Camera-type eye (tissue), 1 donor: ENCODE data around the gene SLC28A1. TPM values are rescaled to one million over a fixed set of nuclear protein-coding genes. Genes with fewer than 3 reads are reported as not detected.

ENCODE experiments used
- total RNA-seq: library from RNA; depleted of rRNA; stranded (reverse); fragments of >200 nt; gene quantifications from one replicate; pipeline ENCODE4 v1.2.3, GENCODE V29; 2014

The SLC28A1 gene, protein sequence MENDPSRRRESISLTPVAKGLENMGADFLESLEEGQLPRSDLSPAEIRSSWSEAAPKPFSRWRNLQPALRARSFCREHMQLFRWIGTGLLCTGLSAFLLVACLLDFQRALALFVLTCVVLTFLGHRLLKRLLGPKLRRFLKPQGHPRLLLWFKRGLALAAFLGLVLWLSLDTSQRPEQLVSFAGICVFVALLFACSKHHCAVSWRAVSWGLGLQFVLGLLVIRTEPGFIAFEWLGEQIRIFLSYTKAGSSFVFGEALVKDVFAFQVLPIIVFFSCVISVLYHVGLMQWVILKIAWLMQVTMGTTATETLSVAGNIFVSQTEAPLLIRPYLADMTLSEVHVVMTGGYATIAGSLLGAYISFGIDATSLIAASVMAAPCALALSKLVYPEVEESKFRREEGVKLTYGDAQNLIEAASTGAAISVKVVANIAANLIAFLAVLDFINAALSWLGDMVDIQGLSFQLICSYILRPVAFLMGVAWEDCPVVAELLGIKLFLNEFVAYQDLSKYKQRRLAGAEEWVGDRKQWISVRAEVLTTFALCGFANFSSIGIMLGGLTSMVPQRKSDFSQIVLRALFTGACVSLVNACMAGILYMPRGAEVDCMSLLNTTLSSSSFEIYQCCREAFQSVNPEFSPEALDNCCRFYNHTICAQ
- 0.16 TPM for total RNA-seq

DNA sequence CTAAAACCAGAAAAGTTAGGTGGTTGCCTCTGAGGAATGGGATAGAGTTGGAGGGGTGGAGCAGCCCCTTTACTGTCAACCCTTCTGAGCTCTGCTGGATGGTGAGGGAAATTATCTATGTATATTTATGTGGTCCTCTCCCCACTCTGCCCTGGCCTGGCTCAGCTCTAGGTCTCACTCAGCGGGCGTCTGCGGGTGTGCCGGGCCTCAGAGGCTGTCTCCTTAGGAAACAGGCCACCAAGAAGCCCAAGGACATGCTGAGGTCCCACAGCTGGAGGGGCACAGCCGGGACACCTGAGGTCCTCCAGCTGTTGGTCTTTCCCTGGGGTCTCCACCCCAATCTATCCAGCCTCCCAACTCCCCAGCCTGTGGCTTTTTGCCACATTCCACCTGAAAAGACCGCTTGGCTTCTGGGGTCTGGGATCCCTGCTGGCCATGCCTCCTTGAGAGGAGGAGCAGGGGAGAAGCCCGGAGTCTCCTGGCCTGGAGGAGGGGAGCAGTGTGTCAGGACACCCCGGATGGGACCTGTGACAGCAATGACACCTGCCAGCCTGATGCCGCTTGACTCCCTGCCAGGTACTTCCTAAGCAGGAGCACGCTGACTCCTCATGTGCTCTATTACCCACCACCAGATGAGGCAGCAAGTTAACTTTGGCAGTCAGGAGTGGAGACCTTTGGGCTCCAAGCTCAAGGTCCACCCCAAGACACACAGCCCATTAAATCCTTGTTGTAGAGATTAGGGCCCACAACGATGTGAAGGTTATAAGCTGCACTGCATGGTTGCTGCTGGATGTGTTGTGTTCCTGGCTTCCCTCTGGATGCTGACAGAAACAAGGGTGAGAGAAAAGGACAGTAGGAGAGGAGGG is at the start of gene SLC28A1:
Gene SLC28A1, plus strand, starts transcription at position 747 of the 866 bp plus-strand sequence. CDS start 3,099 bp downstream, outside the sequence.

DNA sequence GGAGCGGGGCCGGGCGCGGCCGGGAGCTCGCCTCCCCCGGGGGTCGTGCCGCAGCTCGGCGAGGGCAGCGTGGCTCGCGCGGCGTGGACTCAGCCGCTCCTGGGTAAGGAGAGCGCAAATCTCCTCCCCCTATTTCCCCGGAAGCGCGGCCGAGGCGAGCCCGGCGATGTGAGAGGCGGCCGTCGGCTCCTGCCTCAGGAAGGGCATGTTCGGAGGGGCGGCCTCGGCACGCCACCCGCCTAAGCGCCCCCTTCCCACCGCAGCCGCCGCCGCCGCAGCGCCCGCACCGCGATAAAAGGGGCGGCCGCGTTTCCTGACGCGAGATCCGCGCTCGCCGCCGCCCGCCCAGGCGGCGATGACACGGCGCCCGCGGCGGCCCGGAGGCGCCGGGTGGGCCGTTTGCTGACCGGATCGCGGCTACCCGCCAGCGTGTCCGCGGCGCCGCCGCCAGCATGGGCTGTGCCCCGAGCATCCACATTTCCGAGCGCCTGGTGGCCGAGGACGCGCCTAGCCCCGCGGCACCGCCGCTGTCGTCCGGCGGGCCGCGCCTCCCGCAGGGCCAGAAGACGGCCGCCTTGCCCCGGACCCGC is 97.3 kb downstream of the SLC28A1 start, which contains the start of gene PDE8A:
Gene PDE8A, plus strand, starts transcription at position 146 of the 590 bp plus-strand sequence. Its CDS starts 307 bp downstream, at position 453.

Other genes with a start within 250 kb of the SLC28A1 start
- 41.0 TPM for gene WDR73, start 230.4 kb upstream of the SLC28A1 start, total RNA-seq
- gene NMB, start 226.5 kb upstream of the SLC28A1 start, total RNA-seq: 1.5 TPM
- gene SEC11A, start 168.5 kb upstream of the SLC28A1 start, total RNA-seq: 133 TPM
- gene ZNF592, start 136.1 kb upstream of the SLC28A1 start, total RNA-seq: 17.2 TPM
- gene ALPK3, start 67.3 kb upstream of the SLC28A1 start, total RNA-seq: 11.1 TPM
- 48.8 TPM for gene PDE8A, start 97.2 kb downstream of the SLC28A1 start, total RNA-seq